ENCODE measurements around the gene GPHB5.

DNA sequence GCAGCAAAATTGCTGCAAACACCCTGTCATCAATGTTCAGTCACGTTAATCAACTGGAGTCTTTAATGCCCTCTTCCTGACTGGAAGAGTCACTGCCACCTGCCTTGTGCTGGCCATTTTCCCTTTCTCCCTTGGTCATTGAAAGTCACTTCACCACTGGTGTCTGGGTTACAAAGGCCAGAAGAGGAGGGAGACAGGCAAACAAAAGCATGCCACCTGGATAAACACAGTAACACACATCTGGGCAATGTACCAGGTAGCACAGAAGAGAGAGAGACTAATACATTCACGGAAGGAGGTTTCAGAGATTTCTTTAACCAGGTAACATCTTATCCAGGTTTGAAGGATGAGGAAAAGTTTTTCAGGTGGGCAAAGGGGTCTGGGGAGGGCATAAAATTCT is 32.7 kb downstream of the GPHB5 start:
- TF ChIP-seq, protein P1, sequence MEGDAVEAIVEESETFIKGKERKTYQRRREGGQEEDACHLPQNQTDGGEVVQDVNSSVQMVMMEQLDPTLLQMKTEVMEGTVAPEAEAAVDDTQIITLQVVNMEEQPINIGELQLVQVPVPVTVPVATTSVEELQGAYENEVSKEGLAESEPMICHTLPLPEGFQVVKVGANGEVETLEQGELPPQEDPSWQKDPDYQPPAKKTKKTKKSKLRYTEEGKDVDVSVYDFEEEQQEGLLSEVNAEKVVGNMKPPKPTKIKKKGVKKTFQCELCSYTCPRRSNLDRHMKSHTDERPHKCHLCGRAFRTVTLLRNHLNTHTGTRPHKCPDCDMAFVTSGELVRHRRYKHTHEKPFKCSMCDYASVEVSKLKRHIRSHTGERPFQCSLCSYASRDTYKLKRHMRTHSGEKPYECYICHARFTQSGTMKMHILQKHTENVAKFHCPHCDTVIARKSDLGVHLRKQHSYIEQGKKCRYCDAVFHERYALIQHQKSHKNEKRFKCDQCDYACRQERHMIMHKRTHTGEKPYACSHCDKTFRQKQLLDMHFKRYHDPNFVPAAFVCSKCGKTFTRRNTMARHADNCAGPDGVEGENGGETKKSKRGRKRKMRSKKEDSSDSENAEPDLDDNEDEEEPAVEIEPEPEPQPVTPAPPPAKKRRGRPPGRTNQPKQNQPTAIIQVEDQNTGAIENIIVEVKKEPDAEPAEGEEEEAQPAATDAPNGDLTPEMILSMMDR (IDR thresholded peaks at IDR 0.05): no peak
- TF ChIP-seq POLR2A (IDR thresholded peaks at IDR 0.05; ENCODE audit: low read depth) (no peak), POLR2AphosphoS5 (IDR thresholded peaks at IDR 0.05) (no peak)

All from esophagus muscularis mucosa (tissue), 3 donors.